ENCODE data around the gene PCBP3. TPM values are rescaled to one million over a fixed set of nuclear protein-coding genes. Genes with fewer than 3 reads are reported as not detected.

Gene PCBP3
- total RNA-seq, 1 donor from 2014 or later: 2.5 TPM

DNA sequence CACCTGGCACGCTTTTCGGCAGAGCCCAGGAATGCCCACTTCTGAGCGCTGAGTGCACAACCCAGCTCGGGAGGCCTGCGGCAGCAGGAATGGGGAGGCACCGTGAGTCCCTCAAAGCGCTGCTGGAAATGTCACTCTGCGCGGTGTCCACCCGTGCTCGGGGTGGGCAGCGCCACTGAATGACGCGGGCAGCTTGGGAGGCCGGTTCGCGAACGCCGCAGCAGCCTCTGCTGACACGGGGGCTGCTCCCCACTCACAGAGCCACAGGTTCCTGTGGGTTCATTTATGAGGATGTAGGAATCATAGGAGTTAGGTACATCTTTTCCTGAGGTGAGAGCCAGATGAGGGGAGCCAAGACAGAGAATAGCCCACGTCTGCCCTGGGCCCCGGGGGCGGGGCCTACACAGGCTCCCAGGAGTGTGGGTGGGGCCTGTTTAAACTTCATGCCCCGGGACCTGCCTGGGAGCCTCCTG is 191.3 kb downstream of the PCBP3 start:
- peaks cover 5% of the 10 kb centered on the region for H3K4me1 Mint-ChIP-seq (ENCODE audit: unreplicated experiment)
- no peaks in the 10 kb centered on the region for H3K9me3 Mint-ChIP-seq (ENCODE audit: unreplicated experiment)
- H3K36me3 Mint-ChIP-seq (ENCODE audit: low read depth, unreplicated experiment): no peaks in the 10 kb centered on the region
- DNase-seq (ENCODE audit: low spot score): no peak
- TF ChIP-seq, protein P1, sequence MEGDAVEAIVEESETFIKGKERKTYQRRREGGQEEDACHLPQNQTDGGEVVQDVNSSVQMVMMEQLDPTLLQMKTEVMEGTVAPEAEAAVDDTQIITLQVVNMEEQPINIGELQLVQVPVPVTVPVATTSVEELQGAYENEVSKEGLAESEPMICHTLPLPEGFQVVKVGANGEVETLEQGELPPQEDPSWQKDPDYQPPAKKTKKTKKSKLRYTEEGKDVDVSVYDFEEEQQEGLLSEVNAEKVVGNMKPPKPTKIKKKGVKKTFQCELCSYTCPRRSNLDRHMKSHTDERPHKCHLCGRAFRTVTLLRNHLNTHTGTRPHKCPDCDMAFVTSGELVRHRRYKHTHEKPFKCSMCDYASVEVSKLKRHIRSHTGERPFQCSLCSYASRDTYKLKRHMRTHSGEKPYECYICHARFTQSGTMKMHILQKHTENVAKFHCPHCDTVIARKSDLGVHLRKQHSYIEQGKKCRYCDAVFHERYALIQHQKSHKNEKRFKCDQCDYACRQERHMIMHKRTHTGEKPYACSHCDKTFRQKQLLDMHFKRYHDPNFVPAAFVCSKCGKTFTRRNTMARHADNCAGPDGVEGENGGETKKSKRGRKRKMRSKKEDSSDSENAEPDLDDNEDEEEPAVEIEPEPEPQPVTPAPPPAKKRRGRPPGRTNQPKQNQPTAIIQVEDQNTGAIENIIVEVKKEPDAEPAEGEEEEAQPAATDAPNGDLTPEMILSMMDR (IDR thresholded peaks at IDR 0.05; ENCODE audit: unreplicated experiment): no peak
- no peak overlapping the region for H3K4me3 Mint-ChIP-seq (ENCODE audit: unreplicated experiment)
- peaks cover 5% of the 10 kb centered on the region for H3K27me3 Mint-ChIP-seq (ENCODE audit: unreplicated experiment)
- H3K27ac Mint-ChIP-seq (ENCODE audit: unreplicated experiment): no peak overlapping the region

DNA sequence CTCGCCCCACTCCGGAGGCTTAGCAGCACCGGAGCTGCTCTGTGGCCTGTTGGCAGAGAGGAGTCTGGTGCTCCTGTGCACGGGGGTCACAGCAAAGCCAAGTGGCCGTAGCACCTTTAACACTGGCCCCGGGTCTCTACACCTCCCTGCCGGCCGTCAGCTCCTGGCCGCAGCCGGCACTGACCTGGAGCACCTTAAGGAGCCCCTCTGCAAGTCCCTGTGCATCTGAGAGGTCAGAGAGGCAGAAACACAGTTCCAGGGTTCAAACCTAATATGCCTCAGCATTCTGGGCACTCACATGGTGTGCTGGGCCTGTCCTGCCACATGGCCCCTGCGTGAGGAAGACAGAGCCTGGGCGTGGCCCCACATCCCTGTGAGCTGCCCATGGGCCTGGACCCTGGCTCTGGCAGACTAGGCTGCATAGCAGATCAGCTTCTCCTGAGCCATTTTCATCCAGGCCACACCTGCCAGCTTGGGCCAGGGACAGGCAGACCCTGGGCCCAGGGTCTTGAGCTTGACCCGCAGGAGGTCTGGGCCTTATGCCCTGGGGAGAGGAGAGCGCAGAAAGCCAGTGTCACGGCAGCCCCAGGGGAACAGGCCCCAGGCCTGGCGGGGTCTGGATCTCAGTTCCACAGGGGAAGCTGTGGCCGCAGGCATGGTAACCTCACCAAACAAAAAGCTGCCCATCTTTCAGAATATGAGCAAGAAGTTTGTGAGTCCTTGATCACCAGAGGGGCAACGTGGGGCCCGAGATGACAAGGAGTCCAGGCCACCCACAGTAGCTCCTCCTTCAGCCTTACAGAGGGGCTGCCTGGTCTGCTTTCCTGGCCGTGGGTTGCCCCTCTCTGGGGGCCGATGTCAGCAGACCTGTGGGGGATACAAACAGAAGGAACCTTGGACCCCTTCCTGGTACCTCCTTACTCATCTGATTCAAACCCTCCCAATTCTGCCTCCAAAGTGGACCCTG is 192.1 kb downstream of the PCBP3 start:
- Mint-ChIP-seq H3K9me3 (ENCODE audit: unreplicated experiment) (no peaks in the 10 kb centered on the region), H3K27me3 (ENCODE audit: unreplicated experiment) (peaks cover 5% of the 10 kb centered on the region), H3K4me3 (ENCODE audit: unreplicated experiment) (no peak overlapping the region), H3K36me3 (ENCODE audit: low read depth, unreplicated experiment) (no peaks in the 10 kb centered on the region), H3K27ac (ENCODE audit: unreplicated experiment) (no peak overlapping the region), H3K4me1 (ENCODE audit: unreplicated experiment) (peaks cover 5% of the 10 kb centered on the region)
- no peak for DNase-seq (ENCODE audit: low spot score)
- TF ChIP-seq, protein P1 (IDR thresholded peaks at IDR 0.05; ENCODE audit: unreplicated experiment): no peak

DNA sequence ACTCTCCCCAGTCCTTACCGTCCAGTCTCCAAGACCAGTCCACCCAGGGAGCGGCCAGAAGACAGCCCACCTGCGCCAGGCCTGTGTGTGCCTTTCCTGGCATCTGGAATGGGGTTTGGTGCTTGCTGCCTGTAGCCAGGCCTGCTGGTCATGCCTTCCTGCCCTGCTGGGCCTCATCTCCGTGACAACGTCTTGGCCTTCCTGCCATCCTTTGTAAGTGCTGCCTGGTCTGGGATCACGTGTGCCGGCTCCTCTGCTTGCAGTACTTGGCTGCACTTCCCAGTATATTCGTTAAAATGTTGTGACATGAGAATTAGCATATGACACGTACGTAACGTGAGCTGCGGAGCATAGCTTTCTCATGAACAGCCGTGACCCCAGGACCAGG is 192.7 kb downstream of the PCBP3 start:
- Mint-ChIP-seq H3K4me1 (ENCODE audit: unreplicated experiment) (peaks cover 5% of the 10 kb centered on the region), H3K4me3 (ENCODE audit: unreplicated experiment) (no peak overlapping the region), H3K9me3 (ENCODE audit: unreplicated experiment) (peaks cover 4% of the 10 kb centered on the region), H3K36me3 (ENCODE audit: low read depth, unreplicated experiment) (peaks cover 3% of the 10 kb centered on the region), H3K27me3 (ENCODE audit: unreplicated experiment) (peaks cover 5% of the 10 kb centered on the region), H3K27ac (ENCODE audit: unreplicated experiment) (no peak overlapping the region)
- TF ChIP-seq, protein P1 (IDR thresholded peaks at IDR 0.05; ENCODE audit: unreplicated experiment): no peak
- DNase-seq (ENCODE audit: low spot score): no peak

DNA sequence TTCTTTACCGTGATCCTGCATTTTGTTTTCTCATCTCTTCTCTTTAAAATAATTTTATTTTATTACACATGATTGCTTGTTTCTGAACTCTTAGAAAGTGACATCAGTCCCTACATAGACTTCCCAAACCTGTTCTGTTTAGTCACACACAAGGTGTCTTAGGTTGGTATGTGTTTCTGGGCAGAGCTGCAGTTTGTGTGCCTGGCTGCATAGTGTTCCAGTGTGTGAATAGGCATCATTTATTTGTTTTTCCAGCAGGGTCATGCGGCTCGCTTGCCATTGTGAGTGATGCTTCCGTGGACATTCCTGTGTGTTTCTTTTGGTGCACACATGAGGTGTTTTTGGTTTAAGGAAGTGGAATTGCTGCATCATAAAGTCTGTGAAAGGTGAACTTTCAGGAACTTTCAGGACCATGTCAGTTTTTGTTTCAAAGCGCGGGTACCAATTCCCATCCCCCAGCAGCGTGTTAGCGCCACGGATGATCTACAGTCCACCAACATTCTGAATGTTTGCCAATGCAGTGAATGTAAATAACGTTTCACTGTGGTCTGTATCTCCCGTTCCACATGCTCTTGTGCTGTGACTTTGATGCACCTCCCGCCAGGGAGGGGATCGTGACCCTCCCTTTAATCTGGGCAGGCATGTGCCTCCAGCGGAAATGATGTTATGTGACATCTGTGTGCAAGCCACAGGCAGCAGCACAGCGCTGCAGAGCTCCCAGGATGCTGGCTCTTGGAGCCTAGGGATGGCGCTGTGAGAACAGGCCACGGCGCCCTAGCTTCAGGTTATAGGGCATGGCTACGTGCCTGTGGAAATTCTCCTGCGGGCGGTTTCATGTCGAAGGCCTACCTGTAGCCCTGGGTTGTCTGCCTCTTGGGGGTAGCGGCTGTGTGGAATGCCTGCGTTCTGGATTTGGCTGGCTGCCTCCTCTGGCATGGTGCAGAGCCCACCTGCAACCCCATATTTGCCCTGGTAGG is 193.5 kb downstream of the PCBP3 start:
- DNase-seq (ENCODE audit: low spot score): no peak
- Mint-ChIP-seq H3K27me3 (ENCODE audit: unreplicated experiment) (peaks cover 5% of the 10 kb centered on the region), H3K9me3 (ENCODE audit: unreplicated experiment) (peaks cover 5% of the 10 kb centered on the region), H3K4me1 (ENCODE audit: unreplicated experiment) (peaks cover 5% of the 10 kb centered on the region), H3K36me3 (ENCODE audit: low read depth, unreplicated experiment) (peaks cover 4% of the 10 kb centered on the region), H3K4me3 (ENCODE audit: unreplicated experiment) (no peak overlapping the region), H3K27ac (ENCODE audit: unreplicated experiment) (no peak overlapping the region)
- TF ChIP-seq, protein P1 (IDR thresholded peaks at IDR 0.05; ENCODE audit: unreplicated experiment): no peak
